Stimulated activated CD4-positive, alpha-beta T cell treated with anti-CD3 and anti-CD28 coated beads, Interleukin-2, amount 100 ng/mL, for 4 hours (primary cell): ENCODE measurements around the gene POLR2L.
A peak's percentile ranks its signal among the peaks of the same experiment; 100 is the strongest.

Experiments
- DNase-seq: peaks from one replicate; pipeline ENCODE4 v3.0.0-alpha.2; 2020; ENCODE audit warnings: low read depth

POLR2L gene

DNA sequence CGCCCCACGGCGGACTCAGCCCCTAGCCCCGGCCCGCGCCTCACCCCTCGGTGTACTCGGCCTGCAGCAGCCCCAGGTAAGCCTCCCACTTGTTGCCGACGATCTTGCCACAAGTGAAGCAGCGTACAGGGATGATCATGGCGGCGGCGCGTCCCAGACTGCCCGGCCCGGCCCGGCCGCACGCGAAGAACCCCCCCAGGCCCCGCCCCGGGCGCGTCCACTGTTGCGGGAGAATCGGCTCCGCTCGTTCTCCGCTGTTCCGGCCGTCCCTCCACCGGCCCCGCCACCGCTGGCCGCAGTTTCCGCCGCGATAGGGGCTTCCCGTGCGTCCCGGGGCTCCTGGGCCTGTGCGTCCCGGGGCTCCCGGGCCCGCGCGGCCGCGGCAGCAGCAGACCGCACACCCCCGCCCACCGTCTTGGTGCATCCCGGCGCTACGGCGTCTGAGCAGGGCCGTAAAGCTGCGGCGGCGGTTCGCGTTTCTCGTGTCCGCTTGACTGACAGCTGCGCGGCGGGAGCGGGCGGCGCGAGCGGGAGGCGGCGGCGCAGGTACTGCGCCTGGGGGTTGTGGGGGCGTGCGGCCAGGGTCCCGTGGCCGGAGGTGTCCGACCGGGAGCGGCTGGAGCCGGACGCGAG, at the start of gene POLR2L, which contains the start of gene TSPAN4:
Gene POLR2L, minus strand, starts transcription at position 160 of the 633 bp plus-strand sequence. Its CDS starts 21 bp downstream, at position 139.
Gene TSPAN4, plus strand, starts transcription at position 483 of the 633 bp plus-strand sequence. CDS start 7,453 bp downstream, outside the sequence.
- DNase-seq = peak; percentile 76

DNA sequence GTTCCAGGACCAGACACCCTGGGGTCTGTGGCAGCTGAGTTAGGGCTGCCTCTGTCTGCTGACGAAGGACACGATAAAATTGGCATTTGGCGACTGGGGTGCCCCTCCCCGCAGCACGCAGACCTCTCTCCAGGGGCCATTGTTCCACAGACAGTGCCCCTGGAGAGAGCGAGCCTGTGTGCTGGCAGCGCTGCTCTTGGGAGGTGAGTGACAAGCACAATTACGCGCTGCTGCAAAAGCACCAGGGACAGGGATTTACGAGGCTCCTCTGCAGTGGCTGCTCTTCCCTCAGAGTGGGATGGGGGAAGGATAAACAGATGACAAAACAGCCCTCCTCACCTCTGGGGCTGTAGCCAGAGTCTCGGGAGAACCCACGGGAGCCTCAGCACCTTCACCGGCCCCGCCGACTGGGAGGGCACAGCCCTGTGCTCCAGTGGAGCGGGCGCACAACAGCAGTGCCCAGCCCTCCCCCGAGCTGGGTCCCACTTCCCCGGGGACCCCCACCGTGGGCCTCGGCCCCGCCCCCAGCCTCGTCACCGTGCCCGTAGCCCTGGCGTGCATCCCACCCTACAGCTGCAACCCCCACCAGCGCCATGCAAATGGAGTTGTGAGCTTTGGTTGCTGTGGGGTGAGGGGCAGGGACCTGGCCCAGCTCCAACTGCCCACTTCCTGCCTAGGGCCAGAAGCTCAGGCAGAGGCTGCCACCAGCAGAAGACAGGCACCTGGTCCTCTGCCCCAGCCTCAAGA, 48.6 kb upstream of the POLR2L start:
- DNase-seq = no peak

DNA sequence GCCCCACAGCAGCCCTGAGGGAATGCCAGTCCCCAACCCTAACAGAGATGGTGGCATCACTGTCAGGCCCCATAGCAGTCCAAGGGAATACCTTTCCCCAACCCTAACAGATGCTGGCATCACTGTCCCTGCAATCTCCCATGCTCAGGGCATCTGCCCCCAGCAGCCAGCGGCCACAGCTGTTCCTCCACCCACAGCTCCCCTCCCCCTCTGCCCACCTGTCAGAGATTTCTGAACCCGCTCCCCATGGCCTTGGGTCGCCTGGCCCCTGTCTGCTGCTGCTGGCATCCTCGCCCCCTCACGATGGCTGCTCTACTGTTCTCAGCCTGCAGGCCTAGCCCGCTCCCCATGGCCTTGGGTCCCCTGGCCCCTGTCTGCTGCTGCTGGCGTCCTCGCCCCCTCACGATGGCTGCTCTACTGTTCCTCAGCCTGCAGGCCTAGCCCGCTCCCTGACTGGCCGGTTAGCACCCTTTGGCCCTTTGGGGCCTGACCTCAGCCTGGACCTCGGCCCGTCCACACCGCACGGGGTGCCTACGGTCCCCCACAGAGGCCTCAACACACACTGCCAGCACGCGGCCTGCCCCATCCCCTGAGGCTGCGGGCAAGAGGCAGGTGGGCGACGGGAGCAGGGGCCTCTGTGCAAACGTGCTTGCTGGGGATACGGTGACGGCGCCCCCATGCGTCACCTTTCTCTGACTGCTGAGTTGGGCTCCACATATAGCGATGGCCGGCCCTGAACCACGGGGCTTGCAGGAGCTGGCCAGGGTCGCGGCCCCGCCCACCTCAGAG, 47.6 kb upstream of the POLR2L start:
- no peak for DNase-seq

DNA sequence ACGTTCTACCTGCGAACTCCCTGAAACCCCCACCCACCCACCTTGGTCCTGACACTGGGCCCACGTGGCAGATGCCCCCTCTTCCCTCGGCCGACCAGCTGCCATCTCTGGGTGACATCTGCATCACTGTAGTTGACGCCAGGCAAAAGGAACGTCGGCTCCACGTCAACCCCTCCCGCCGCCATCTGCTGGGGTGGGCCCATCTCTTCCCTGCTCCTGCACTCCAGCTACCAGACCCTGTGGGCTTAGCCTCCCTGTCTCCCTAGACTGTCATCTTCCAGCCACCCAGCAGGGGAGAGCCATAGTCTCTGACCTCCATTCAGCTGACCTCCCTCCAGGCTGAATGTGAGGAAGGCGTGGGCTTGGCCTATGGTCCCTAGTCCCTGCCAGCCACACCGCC, 46.9 kb upstream of the POLR2L start:
- no peak for DNase-seq

DNA sequence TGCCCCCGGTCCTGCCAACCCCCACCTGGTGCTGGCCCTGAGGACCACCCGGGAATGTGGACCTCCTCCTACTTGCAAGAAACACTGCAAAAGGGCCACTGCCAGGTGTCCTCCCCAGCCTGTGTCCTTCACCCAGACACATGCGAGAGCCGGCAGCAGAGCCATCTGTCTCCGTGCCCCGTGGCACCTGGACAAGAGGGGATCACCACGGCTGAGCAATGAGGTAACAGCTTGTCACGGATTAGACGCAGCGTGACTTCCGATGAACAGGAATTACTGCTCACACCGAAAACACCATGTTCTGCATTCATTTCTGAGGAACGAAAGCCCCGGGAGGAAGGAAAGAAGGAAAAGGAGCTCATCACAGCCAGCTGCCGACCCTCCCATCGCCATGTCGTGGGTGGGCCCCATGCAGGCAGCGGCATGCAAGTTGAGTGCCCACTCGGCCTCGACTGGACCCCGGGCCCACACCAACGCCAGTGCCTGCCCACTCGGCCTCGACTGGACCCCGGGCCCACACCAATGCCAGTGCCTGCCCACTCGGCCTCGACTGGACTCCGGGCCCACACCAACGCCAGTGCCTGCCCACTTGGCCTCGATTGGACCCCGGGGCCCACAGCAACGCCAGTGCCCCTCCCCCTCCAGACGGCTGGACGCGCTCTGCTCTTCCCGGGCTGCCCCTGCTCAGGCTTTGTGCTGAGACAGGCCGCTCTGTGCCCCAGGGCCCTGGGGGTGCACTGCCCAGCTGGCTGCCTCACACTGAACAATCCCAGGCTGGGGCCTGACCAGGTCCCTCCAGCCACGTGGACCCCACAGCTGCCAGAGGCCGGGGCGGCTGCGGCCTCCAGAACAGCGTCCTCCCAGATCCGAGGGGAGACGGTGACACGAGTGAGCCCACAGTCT, 46.2 kb upstream of the POLR2L start:
- no peak for DNase-seq

DNA sequence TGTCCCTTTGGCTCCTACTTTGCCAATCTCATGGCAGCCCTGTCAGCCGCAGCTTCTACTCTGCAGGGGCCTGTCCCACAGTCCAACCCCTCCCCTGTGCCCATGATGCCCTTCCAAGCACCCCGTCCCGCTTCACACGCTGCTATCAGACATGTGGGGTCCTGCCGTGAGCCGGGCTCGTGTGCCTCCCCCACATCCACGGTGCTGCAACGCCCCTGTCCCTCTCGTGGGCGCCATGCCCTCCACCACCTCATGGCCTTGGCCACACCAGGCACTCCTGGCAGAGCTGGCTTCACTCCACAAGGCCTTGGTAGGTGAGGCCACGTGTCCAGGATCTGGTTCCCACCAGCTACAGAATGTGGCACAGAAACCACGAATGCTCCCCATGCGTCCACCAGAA, 45.3 kb upstream of the POLR2L start:
- no peak for DNase-seq

DNA sequence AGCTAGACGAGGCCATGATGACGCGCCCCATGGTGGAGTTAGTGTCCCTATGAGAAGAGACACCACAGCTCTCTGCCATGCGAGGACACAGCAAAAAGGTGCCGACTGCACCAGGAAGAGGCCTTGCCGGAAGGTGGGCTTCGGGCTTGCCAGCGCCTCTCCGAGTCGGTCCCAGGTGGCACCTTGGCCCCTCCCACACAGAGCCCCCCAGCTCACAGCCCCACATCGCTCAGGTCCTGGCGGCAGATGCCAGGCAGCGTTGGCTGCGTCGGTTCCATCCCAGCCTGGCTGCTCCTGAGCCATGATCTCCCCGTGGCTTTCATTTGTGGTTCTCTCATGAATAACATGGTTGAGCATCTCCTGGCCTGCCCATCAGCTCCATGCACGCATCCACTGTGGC, 44.2 kb upstream of the POLR2L start:
- no peak for DNase-seq

DNA sequence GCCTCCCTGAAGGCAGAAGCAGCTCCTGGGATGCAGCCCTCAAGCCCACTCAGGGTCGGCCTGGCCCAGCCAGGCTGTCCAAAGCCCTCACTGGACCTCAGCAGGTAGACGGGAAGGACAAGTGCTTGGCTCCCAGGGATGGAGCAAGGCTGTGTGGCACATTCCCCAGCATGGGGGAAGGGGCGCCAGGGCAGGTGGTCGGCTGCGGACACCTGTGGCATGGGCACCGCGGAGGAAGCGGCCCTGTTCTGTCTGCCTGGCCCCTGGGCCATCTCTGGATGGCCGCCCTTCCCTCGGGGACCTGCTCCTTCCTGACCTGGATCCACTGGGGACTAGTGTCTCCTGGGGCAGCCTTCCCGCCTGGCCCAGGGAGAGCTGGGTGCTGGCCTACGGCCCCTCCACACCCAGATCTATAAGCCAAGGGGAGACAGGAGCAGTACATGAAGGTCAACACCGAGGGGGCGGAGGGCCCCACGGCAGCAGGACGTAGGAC, 42.3 kb upstream of the POLR2L start:
- no peak for DNase-seq

DNA sequence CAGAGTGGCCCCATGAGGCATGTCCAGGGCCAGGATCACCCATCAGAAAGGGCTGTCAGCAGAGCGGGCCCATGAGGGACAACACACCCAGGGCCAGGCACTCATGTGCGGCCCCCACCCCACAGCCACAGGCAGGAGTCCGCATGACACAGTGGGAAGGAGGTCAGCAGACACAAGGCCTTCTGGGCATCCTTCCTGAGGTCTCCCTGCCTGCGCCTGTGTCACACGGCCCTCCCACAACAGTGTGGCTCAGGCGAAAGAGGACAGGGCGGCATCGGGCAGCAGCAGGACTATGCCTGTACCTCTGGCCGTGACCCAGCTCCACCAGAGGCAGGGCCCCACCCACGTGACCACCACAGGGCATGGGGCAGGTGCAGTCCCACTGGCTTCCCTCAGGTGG, 41.2 kb upstream of the POLR2L start:
- no peak for DNase-seq

DNA sequence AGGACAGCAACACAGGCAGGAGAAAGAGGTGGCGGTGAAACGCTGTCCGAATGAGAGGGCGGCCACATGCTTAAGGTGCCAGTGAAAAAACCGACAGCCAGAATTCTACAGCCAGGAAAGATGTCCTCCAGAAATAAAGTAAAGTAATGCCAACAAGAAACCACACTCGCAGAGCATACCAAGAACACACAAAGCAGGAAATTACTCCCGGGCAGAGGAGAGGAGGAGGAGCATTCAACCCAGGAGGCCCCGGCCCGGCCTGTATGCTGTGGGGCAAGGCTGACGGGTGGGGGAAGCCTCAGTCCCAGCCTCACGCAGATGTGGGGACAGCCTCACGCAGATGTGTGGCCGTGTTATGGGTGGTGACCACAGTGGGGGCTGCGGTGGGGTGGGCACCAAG, 40.3 kb upstream of the POLR2L start:
- no peak for DNase-seq

DNA sequence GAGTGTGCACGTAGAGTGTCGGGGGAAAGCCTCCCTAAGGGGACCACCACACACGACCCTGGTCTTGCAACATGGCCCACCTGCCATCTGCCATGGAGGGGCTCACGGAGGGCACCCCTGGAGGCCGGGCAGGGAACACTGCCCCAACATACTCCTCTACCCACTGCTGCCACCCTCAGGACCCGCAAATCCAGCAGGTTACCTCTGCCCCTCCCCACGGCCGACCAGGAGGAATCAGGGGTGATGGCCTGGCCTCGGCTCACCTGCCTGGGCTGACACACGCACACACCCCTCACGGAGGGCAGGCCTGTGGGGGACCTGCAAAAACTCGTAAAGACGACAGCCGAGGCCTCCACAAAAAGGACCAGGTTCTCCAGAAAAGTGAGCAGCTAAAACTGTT, 38.1 kb upstream of the POLR2L start:
- DNase-seq = no peak

DNA sequence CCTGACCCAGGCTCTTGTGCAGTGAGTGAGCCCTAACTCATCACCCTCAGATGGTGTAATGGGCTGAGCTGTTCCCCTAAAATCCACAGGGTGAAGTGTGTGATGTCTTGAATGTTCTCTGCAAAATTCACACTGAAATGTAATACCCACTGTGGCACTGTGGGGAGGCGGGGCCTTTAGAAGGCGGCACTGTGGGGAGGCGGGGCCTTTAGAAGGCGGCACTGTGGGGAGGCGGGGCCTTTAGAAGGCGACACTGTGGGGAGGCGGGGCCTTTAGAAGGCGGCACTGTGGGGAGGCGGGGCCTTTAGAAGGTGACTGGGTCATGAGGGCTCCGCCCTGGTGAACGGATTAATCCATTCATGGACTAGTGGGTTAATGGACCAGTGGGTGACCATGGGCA, 35.2 kb upstream of the POLR2L start:
- DNase-seq = no peak

DNA sequence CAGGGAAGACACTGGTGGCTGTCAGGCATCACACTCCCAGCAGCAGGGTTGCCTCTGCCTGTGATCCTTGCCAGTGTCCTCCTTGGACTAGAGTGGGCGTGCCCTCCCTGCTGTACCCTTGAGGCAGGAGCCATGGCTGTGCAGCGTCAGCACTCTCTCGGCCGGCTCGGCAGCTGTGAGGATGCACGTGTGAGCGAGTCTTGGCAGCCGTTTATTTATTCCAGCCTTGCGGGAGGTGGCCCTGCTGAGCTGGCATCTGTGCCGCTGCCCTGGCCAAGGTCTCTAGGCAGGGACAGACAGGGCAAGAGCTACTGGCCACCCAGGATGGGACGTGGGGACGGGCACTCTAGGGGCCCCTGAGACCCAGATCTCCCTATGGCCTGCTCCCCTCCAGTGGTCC, 34.2 kb upstream of the POLR2L start:
- no peak for DNase-seq

DNA sequence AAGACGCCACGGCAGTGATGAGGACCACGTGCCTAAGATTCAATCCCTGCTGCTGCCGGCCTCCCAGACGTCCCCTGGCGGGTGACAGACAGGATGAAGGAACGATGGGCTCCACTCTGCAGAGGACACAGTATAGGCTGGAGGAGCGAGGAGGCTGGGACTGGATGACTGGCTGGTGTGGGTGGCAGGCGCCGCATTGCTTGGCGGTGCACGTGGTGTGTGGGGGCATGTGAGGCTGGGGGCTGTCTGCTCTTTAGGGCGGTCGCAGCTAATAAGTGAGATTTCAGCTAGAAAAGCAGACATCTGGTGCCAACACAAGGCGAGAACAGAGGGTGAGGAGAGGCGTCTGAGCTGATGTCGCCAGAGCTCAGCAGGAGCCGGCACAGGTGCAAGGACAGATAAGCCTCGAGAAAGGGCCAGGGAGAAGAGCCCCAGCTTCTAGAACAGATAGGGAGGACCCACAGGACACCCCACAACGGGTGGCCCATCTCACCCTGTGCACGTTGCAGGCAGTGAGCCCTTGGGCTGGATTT, 33.5 kb upstream of the POLR2L start:
- DNase-seq = no peak

DNA sequence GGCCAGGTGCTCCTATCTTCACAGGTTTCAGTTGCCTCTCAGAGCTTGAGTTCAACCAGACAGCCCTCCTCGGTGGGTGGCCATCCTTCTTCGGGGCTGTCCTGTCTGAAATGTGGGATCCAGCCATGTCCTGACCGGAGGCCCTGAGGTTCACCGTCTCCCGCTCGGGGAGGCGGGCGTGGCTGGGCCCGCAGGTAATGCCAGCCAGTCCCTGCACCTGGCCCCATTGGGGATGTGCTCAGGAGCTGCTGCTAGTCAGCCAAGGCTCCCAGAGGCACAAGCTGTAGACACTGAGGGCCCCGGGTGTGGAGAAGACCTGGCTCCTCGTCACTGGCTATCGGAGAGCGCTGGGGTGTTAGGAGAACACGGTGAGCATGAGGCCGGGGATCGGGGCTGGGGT, 32.9 kb upstream of the POLR2L start:
- no peak for DNase-seq

DNA sequence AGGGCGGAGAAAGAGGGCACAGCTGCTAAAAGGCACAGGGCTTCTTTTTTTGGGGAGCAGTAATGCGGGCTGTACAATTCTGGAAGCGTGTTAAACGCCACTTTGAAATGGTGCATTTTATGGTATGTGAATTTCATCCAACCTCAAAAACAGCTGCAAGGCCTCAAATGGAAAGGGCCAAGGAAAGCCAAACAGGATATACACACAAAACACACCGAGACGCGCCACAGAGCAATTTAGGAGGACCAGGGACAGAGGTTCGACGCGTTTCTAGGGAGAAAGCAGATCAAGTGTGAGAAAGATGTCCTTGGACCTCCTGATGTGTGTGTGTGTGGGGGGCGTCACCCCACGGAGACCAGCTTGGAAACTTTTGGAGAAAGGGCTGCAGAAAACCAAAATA, 31.4 kb upstream of the POLR2L start:
- DNase-seq = no peak

DNA sequence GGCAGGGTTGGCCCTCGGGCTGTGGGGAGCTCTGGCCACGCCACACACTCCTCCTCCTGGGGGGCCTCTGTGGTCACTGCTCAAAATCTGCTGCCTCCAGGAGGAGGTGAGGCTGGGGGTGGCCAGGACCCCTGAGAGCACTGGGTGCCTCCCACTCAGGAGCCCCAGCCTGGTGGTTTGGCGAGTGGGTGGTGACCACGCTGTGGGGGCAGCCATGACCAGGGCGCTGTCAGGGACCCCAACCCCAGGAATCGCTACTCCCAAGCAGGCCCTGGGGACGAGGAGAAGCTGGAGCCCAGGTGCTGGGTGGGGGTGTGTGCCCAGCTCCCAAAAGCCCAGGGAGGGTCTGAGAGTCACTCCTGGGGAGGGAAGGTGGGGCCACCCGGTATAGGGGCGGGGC, 30.5 kb upstream of the POLR2L start:
- no peak for DNase-seq

DNA sequence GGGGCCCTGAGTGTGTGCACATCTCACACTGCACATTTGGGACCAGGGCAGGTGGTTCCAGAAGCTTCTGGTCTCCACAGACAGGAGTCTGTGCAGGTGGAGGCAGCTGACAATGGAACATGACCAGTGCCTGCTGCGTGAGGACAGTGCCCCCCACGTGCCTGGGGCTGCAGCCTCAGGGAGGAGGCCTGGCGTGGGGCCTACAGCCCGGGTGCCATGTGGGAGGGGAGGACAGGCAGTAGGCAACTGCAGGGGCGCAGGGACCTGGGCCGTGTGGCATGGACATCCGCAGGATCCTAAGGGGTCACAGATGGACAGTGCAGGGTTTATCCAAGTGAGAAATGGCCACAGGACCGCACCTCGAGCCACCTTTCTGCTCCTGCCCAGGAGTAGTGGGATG, 29.1 kb upstream of the POLR2L start:
- DNase-seq = no peak

DNA sequence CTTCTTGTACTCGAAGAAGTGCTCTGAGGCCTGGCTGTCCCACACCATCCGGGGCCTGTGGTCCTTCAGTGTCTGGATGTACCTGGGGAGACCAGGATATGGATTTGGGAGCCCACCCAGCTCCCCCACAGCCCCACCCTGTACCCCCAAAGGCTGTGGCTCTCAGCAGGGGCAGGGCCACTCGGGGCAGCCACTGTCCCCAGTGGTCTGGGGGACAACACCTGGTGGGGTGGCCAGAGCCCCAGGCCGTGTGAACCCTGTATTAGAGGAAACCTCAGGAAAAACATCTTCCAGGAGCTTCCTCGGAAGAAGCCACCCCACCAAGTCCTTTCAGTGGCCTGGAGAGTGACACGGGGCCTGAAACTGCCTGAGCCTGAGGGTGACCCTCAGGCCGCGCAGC, 28.1 kb upstream of the POLR2L start:
- DNase-seq = no peak

DNA sequence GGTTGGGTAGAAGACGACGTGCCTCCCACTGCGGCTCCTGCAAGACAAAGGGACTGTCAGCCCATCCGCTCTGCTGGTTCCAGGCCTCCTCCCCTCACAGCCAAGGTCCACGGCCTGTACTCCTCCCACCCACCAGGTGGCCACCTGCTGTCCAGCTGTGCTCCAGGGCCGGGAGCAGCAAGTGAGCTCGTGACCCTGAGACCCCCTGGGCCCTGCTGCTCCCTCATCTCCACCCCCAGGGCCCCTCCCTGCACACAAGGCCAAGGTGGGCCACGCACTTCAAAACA, 27.7 kb upstream of the POLR2L start:
- no peak for DNase-seq

DNA sequence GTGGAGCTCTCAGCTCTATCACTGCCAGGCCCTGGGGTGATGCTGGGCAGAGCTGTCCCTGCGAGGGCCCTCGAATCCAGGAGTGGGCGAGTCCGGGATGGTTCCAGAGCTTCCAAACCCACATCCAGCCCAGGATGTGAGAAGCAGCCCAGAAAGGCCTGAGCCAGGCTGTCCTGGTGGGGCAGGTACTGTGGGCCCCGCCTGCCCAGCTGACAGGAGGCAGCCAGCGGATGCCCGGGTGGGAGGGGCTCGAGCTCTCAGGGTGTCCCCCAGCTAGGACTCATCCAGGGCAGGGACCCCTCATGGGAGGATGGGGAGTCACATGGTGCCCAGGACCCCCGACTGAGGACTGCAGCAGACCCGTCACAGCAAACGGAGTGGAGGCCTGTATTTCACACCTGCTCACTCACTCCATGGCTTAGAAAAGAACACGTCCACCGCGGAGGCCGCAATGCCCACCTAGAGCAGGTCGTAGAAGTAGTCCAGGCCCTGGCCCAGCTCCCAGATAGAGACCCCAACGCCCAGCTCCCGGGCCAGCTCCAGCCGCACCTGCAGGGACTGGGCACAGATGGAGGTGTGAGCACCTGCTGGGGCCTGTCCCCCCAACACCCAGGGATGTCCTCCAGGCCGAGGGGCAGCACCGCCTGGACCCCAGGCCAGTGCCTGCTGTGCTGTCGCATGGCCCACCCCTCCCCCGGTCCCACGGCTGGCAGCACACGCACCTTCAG, 27.2 kb upstream of the POLR2L start:
- no peak for DNase-seq
